IPS DF 4.7 (cell line): Measurements from ENCODE around the gene NPAS3.

Experiments used
- DNase-seq: peaks from one replicate; pipeline ENCODE4 v3.0.0-alpha.2; 2013; ENCODE audit warnings: low spot score; ENCODE audit errors: extremely low read depth

Gene NPAS3

GRCh38 chr14:32940066-32940651, 1.5 kb downstream of the NPAS3 start:
- no peak for DNase-seq

- no peak for DNase-seq
Observed at GRCh38 chr14:32940711-32941667, 2.3 kb downstream of the NPAS3 start.

GRCh38 chr14:32941668-32942065, 3.0 kb downstream of the NPAS3 start:
- DNase-seq, result no peak

GRCh38 chr14:32947081-32947480, 8.4 kb downstream of the NPAS3 start:
- DNase-seq, result no peak

GRCh38 chr14:32947792-32948191, 9.1 kb downstream of the NPAS3 start:
- DNase-seq, result no peak

GRCh38 chr14:32950584-32950983, 11.9 kb downstream of the NPAS3 start:
- DNase-seq, result no peak

GRCh38 chr14:32967421-32967820, 28.7 kb downstream of the NPAS3 start:
- no peak for DNase-seq

GRCh38 chr14:32968972-32969544, 30.4 kb downstream of the NPAS3 start:
- DNase-seq, result no peak

- DNase-seq, result no peak
Observed at GRCh38 chr14:32977913-32978312, 39.2 kb downstream of the NPAS3 start.

GRCh38 chr14:32978691-32979255, 40.1 kb downstream of the NPAS3 start:
- no peak for DNase-seq

GRCh38 chr14:32980178-32980901, 41.7 kb downstream of the NPAS3 start:
- no peak for DNase-seq

- no peak for DNase-seq
Observed at GRCh38 chr14:32980902-32981501, 42.3 kb downstream of the NPAS3 start.

GRCh38 chr14:32984241-32984930, 45.7 kb downstream of the NPAS3 start:
- no peak for DNase-seq

- no peak for DNase-seq
Observed at GRCh38 chr14:32985866-32986265, 47.2 kb downstream of the NPAS3 start.

- DNase-seq, result no peak
Observed at GRCh38 chr14:32986791-32987540, 48.3 kb downstream of the NPAS3 start.

GRCh38 chr14:32991691-32992090, 53.0 kb downstream of the NPAS3 start:
- DNase-seq, result no peak

GRCh38 chr14:32993921-32994320, 55.2 kb downstream of the NPAS3 start:
- no peak for DNase-seq

- DNase-seq, result no peak
Observed at GRCh38 chr14:32996343-32996742, 57.7 kb downstream of the NPAS3 start.

- no peak for DNase-seq
Observed at GRCh38 chr14:32998433-32998832, 59.8 kb downstream of the NPAS3 start.

GRCh38 chr14:33009673-33010072, 71.0 kb downstream of the NPAS3 start:
- DNase-seq, result no peak
